K562 (cell line): ENCODE results near the gene CRYBG1. TPM values are rescaled to one million over a fixed set of nuclear protein-coding genes. Genes with fewer than 3 reads are reported as not detected.

ENCODE experiments used
- ATAC-seq: fragments of 200-7000 bp; cut with Tn5 transposase; 3 replicates; pipeline ENCODE4 v1.9.1; 2020; ENCODE audit warnings: moderate library complexity
- BruUV-seq: library from RNA; stranded (reverse); fragments of 400-500 nt; replicated peaks from 2 replicates; lab custom pipeline; 2021; lab: Mats Ljungman, UMichigan
- CTCF ChIA-PET: fragments of 300-600 bp; formaldehyde crosslinking; extraction: SDS; loops from one replicate; lab custom pipeline; 2021; ENCODE audit warnings: low intra/inter-chr PET ratio; lab: Yijun Ruan, JAX
- POLR2A ChIA-PET: fragments of 300-600, 350-650 bp; sonication (Branson Sonifier 250); formaldehyde crosslinking; extraction: SDS; loops from one replicate; lab custom pipeline; 2021; ENCODE audit warnings: antibody characterized with exemption, inconsistent platforms; lab: Yijun Ruan, JAX
- DNase-seq, 4 experiments: peaks; one replicate each; pipeline versions ENCODE4 v3.0.0 to v3.0.0-alpha.2; 2011 to 2018; ENCODE audit warnings: low spot score in 3 of 4, mixed read lengths in 3 of 4; ENCODE audit errors: extremely low read depth in 1 of 4
- FAIRE-seq: peaks from 2 replicates; lab custom pipeline; 2011; peaks lifted over from hg19 to GRCh38; lab: Jason Lieb, UNC
- H2AFZ ChIP-seq: 2 replicates; pipeline ENCODE4 v1.6.0; 2011; ENCODE audit warnings: low read depth, low read length, control low read depth, inconsistent platforms
- H3K27ac ChIP-seq: fragments of 200-600 bp; 3 replicates; pipeline ENCODE4 v1.8.0; 2011; ENCODE audit warnings: low read depth, mild to moderate bottlenecking, control low read depth, inconsistent platforms, low read length, moderate library complexity, mixed read lengths; ENCODE audit errors: extremely low read depth
- H3K27me3 ChIP-seq, 2 experiments: fragments of 300-600 bp in 1 of 2; 2 replicates in 1 of 2; 3 replicates in 1 of 2; pipeline versions ENCODE4 v1.6.0 to v1.8.0; 2011; ENCODE audit warnings: inconsistent platforms in 2 of 2, low read length in 2 of 2, mild to moderate bottlenecking in 1 of 2, mixed read lengths in 1 of 2, moderate library complexity in 1 of 2; ENCODE audit not compliant: control insufficient read depth in 2 of 2, insufficient read depth in 2 of 2
- H3K36me3 ChIP-seq: fragments of 300-600 bp; 3 replicates; pipeline ENCODE4 v1.8.0; 2011; ENCODE audit warnings: mild to moderate bottlenecking, low read length, inconsistent platforms; ENCODE audit not compliant: control insufficient read depth, insufficient read depth
- H3K4me1 ChIP-seq, 2 experiments: fragments of 200-600 bp in 1 of 2; replicated peaks in 1 of 2; 2 replicates in 1 of 2; 3 replicates in 1 of 2; pipeline versions ENCODE4 v1.5.1 to v1.8.0; 2011; ENCODE audit warnings: inconsistent platforms in 2 of 2, low read length in 2 of 2, mild to moderate bottlenecking in 1 of 2, mixed read lengths in 1 of 2, moderate library complexity in 1 of 2; ENCODE audit not compliant: control insufficient read depth in 2 of 2, insufficient read depth in 2 of 2
- H3K4me2 ChIP-seq: 2 replicates; pipeline ENCODE4 v1.6.1; 2011; ENCODE audit warnings: low read length, control low read depth, inconsistent platforms, mixed read lengths; ENCODE audit not compliant: insufficient read depth
- H3K4me3 ChIP-seq: fragments of 200-600 bp; sonication (generic), shearing (Covaris generic); 2 replicates; pipeline ENCODE4 v1.5.1; 2016; ENCODE audit warnings: control low read depth, inconsistent platforms
- H3K79me2 ChIP-seq: fragments of 200-600 bp; 3 replicates; pipeline ENCODE4 v1.8.0; 2011; ENCODE audit warnings: low read length, inconsistent platforms; ENCODE audit not compliant: control insufficient read depth, insufficient read depth
- H3K9ac ChIP-seq, 2 experiments: 2 replicates each; pipeline versions ENCODE4 v1.6.0 to v1.6.1; 2011; ENCODE audit warnings: low read depth in 2 of 2, low read length in 2 of 2, control low read depth in 1 of 2, inconsistent platforms in 1 of 2, mild to moderate bottlenecking in 1 of 2, mixed read lengths in 1 of 2; ENCODE audit not compliant: insufficient read depth in 1 of 2
- H3K9me1 ChIP-seq: one replicate; pipeline ENCODE4 v1.6.0; 2011; ENCODE audit warnings: inconsistent platforms, mild to moderate bottlenecking, low read length, moderate library complexity; ENCODE audit not compliant: control insufficient read depth, insufficient read depth
- H3K9me3 ChIP-seq: replicated peaks from 2 replicates; pipeline ENCODE4 v1.5.1; 2011; ENCODE audit warnings: low read depth, low read length, inconsistent platforms; ENCODE audit not compliant: control insufficient read depth, insufficient read depth
- H4K20me1 ChIP-seq: replicated peaks from 2 replicates; pipeline ENCODE4 v1.6.1; 2011; ENCODE audit warnings: low read length, inconsistent platforms, mixed read lengths; ENCODE audit not compliant: control insufficient read depth, insufficient read depth
- RAD21 ChIP-seq, 2 experiments: fragments of 250-450 bp in 1 of 2; fragments of 450-650 bp in 1 of 2; sonication (Bioruptor Pico) in 1 of 2; formaldehyde crosslinking in 1 of 2; IDR thresholded peaks in 1 of 2; conservative IDR thresholded peaks in 1 of 2; 2 replicates each; pipeline versions ENCODE4 v1.4.0 to v1.8.0; 2020 to 2022; ENCODE audit warnings: mild to moderate bottlenecking in 2 of 2, moderate library complexity in 1 of 2
- RBM15 ChIP-seq: fragments of 200-400 bp; formaldehyde crosslinking; IDR thresholded peaks from 2 replicates; pipeline ENCODE4 v1.6.1; 2018; ENCODE audit warnings: mild to moderate bottlenecking, low read length, moderate library complexity; ENCODE audit not compliant: insufficient read depth
- SMC3 ChIP-seq: conservative IDR thresholded peaks from 2 replicates; pipeline ENCODE4 v1.6.1; 2011; ENCODE audit warnings: low read depth, low read length, improper control_type of control experiment; ENCODE audit not compliant: insufficient read depth
- STAG1 ChIP-seq: sonication (generic); formaldehyde crosslinking; IDR thresholded peaks from 2 replicates; pipeline ENCODE4 v1.5.0; 2020; ENCODE audit warnings: missing genetic modification reagents, borderline replicate concordance
- ZNF76 ChIP-seq: fragments of 250-450 bp; sonication (Bioruptor Pico); IDR thresholded peaks from 2 replicates; pipeline ENCODE4 v1.4.0; 2020; ENCODE audit warnings: mild to moderate bottlenecking, moderate library complexity, borderline replicate concordance
- WGBS: fragments of 100-300 bp; shearing (Covaris generic); methylation state at CpG from one replicate; pipeline ENCODE4 v1.1.6; 2016; ENCODE audit warnings: low coverage, mixed read lengths; ENCODE audit not compliant: insufficient coverage; ENCODE audit errors: missing lambda C conversion rate; 5-methylcytosine and 5-hydroxymethylcytosine counted together
- in situ Hi-C: fragments of 300-500 bp; cut with MboI; formaldehyde crosslinking; loops from 4 replicates; pipeline ENCODE4 v1.15.0; 2018; ENCODE audit warnings: inconsistent platforms, mixed read lengths
- intact Hi-C: fragments of 100-400 bp; cut with micrococcal nuclease; formaldehyde crosslinking; loops from 2 replicates; pipeline ENCODE4 v1.14.2; 2022
- polyA plus RNA-seq, 8 experiments: library from polyadenylated mRNA; depleted of rRNA in 4 of 8; stranded (reverse) in 5 of 8; unstranded in 3 of 8; fragments of >200 nt; fragmentation: Nextera tagmentation in 2 of 8; fragmentation: Illumina TruSeq in 1 of 8; extraction: Ambion mirVana in 2 of 8; extraction: Trizol in 1 of 8; gene quantifications; 2 replicates each; pipeline versions ENCODE4 v1.2.1 to v1.2.3, GENCODE V29; 2011 to 2014; ENCODE audit warnings: inconsistent platforms in 1 of 8, missing spikeins in 1 of 8
- total RNA-seq, 7 experiments: library from RNA; depleted of rRNA in 6 of 7; stranded (reverse); fragments of >200 nt in 6 of 7; fragmentation: Illumina TruSeq in 2 of 7; extraction: Trizol in 2 of 7; gene quantifications; 2 replicates each; pipeline versions ENCODE4 v1.2.1 to v1.2.3, GENCODE V29; 2011 to 2021; ENCODE audit warnings: low replicate concordance in 1 of 7
- TF ChIP-seq, protein P1 (sequence below), 2 experiments: fragments of 450-650 bp; formaldehyde crosslinking in 1 of 2; IDR thresholded peaks; 2 replicates each; pipeline versions ENCODE4 v1.4.0 to v1.6.1; 2014 to 2020; ENCODE audit warnings: mild to moderate bottlenecking in 2 of 2, borderline replicate concordance in 1 of 2, low read depth in 1 of 2
- TF ChIP-seq, protein P2 (sequence below): sonication (generic); formaldehyde crosslinking; IDR thresholded peaks from 2 replicates; pipeline ENCODE4 v1.8.0; 2023; ENCODE audit warnings: mild to moderate bottlenecking, missing genetic modification reagents
- TF ChIP-seq, protein P3 (sequence below), 3 experiments: IDR thresholded peaks in 2 of 3; conservative IDR thresholded peaks in 1 of 3; 2 replicates each; pipeline ENCODE4 v1.5.1; 2011 to 2012; ENCODE audit warnings: low read length in 3 of 3, mild to moderate bottlenecking in 3 of 3, control low read depth in 2 of 3, improper control_type of control experiment in 1 of 3, inconsistent platforms in 1 of 3, low read depth in 1 of 3, mixed read lengths in 1 of 3, moderate library complexity in 1 of 3; ENCODE audit not compliant: insufficient read depth in 2 of 3

The CRYBG1 gene
- total and polyA plus RNA-seq, 9 of the 15 experiments (the other 6 are each of a cell fraction or from before 2014, with no cell fraction given), result 0.07 to 0.47 (median 0.11) TPM

DNA sequence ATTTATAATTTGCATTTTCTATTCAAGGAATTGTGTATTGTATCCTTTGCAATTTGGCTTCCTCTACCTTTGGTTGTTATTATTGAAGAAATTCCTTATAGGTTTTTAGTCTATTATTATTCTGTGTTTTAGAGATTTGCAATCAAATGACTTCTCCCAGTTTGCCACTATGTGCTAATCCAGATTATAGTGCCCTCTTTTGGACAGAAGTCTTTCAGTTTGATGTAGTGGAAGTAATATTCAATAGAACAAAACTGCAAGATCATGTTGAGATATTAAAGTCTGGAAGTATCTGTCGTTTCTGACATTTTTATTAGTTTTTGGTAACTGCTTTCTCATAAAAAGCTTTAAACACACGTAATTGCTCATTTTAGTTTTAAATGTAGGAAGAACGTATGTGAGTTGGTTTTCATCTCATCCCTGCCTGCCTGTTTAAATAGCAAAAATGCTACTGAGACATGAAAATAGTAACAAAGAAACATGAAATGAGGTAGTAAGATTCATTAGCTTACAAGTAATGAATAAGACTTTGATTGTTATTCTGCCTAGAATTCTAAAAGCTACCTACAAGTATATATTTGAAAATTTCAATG, 195.9 kb downstream of the CRYBG1 start:
- Histone ChIP-seq H3K27ac (no peak overlapping the region), H3K9me3 (no peaks in the 10 kb centered on the region), H3K9me1 (no peaks in the 10 kb centered on the region), H3K4me3 (no peak overlapping the region), H3K4me1 (no peaks in the 10 kb centered on the region), H3K9ac (no peak overlapping the region), H3K36me3 (no peaks in the 10 kb centered on the region), H4K20me1 (no peaks in the 10 kb centered on the region)
- ChIA-PET POLR2A (no interaction called here), CTCF (interaction anchor here (0.5 to 2.8 kb wide), 5 partner anchors 13 to 131 kb away, joined by 3 to 20 read pairs (median 3); no protein-coding TSS in a partner anchor)
- no peak for ATAC-seq
- no TSS peak for BruUV-seq
- WGBS, result 5% methylated on average over 3 of the region's 3 CpGs
- in situ Hi-C loops, result loop anchor here (25.0 kb wide), 1 partner anchor 431 kb away; no protein-coding TSS in a partner anchor
- FAIRE-seq, result peak; percentile 48
- TF ChIP-seq RBM15 (no peak), ZNF76 (CRISPR knock-in tag) (no peak), STAG1 (no peak), RAD21 (CRISPR knock-in tag; conservative IDR thresholded peaks at IDR 0.05 in 1 of 2, IDR thresholded peaks at IDR 0.05 in 1 of 2) (peak; percentile 39 to 66; a peak in 3 of 4 replicates), SMC3 (peak; percentile 27; the same call in 1 of the 2 replicates)
- TF ChIP-seq, protein P1, sequence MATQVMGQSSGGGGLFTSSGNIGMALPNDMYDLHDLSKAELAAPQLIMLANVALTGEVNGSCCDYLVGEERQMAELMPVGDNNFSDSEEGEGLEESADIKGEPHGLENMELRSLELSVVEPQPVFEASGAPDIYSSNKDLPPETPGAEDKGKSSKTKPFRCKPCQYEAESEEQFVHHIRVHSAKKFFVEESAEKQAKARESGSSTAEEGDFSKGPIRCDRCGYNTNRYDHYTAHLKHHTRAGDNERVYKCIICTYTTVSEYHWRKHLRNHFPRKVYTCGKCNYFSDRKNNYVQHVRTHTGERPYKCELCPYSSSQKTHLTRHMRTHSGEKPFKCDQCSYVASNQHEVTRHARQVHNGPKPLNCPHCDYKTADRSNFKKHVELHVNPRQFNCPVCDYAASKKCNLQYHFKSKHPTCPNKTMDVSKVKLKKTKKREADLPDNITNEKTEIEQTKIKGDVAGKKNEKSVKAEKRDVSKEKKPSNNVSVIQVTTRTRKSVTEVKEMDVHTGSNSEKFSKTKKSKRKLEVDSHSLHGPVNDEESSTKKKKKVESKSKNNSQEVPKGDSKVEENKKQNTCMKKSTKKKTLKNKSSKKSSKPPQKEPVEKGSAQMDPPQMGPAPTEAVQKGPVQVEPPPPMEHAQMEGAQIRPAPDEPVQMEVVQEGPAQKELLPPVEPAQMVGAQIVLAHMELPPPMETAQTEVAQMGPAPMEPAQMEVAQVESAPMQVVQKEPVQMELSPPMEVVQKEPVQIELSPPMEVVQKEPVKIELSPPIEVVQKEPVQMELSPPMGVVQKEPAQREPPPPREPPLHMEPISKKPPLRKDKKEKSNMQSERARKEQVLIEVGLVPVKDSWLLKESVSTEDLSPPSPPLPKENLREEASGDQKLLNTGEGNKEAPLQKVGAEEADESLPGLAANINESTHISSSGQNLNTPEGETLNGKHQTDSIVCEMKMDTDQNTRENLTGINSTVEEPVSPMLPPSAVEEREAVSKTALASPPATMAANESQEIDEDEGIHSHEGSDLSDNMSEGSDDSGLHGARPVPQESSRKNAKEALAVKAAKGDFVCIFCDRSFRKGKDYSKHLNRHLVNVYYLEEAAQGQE (IDR thresholded peaks at IDR 0.05; ENCODE audit: borderline replicate concordance), result peak; percentile 31; the same call in 1 of the 2 replicates
- TF ChIP-seq, protein P1 (CRISPR knock-in tag; IDR thresholded peaks at IDR 0.05; ENCODE audit: low read depth), result no peak
- TF ChIP-seq, protein P2, sequence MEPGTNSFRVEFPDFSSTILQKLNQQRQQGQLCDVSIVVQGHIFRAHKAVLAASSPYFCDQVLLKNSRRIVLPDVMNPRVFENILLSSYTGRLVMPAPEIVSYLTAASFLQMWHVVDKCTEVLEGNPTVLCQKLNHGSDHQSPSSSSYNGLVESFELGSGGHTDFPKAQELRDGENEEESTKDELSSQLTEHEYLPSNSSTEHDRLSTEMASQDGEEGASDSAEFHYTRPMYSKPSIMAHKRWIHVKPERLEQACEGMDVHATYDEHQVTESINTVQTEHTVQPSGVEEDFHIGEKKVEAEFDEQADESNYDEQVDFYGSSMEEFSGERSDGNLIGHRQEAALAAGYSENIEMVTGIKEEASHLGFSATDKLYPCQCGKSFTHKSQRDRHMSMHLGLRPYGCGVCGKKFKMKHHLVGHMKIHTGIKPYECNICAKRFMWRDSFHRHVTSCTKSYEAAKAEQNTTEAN, result no peak
- TF ChIP-seq, protein P3, sequence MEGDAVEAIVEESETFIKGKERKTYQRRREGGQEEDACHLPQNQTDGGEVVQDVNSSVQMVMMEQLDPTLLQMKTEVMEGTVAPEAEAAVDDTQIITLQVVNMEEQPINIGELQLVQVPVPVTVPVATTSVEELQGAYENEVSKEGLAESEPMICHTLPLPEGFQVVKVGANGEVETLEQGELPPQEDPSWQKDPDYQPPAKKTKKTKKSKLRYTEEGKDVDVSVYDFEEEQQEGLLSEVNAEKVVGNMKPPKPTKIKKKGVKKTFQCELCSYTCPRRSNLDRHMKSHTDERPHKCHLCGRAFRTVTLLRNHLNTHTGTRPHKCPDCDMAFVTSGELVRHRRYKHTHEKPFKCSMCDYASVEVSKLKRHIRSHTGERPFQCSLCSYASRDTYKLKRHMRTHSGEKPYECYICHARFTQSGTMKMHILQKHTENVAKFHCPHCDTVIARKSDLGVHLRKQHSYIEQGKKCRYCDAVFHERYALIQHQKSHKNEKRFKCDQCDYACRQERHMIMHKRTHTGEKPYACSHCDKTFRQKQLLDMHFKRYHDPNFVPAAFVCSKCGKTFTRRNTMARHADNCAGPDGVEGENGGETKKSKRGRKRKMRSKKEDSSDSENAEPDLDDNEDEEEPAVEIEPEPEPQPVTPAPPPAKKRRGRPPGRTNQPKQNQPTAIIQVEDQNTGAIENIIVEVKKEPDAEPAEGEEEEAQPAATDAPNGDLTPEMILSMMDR (IDR thresholded peaks at IDR 0.05 in 2 of 3, conservative IDR thresholded peaks at IDR 0.05 in 1 of 3; ENCODE audit: insufficient read depth in 2 of 3, low read depth in 1 of 3, low read length in 3 of 3), result peak in 1 of 3 experiments; percentile 56; a peak in 2 of 6 replicates
- TF ChIP-seq, all 486 proteins: peak for 4
- Histone ChIP-seq H3K27me3 (peaks cover 9 to 19% of the 10 kb centered on the region in 2 experiments; a peak in 3 of 5 replicates), H3K79me2 (no peaks in the 10 kb centered on the region), H3K4me2 (no peak overlapping the region), H2AFZ (no peak overlapping the region)
- no peak for DNase-seq
- intact Hi-C loops, result no loop called here
